GM19452 (cell line): ENCODE results near the gene DIDO1.

Experiments used
- ATAC-seq: cut with Tn5 transposase; IDR thresholded peaks from one replicate; pipeline ENCODE4 v1.9.1; 2021; ENCODE audit not compliant: unreplicated experiment

The DIDO1 gene

GRCh38 chr20:62951896-62952372 is 25.6 kb upstream of the DIDO1 start:
- ATAC-seq, result no peak

GRCh38 chr20:62951143-62951895 is 25.0 kb upstream of the DIDO1 start:
- no peak for ATAC-seq

DNA sequence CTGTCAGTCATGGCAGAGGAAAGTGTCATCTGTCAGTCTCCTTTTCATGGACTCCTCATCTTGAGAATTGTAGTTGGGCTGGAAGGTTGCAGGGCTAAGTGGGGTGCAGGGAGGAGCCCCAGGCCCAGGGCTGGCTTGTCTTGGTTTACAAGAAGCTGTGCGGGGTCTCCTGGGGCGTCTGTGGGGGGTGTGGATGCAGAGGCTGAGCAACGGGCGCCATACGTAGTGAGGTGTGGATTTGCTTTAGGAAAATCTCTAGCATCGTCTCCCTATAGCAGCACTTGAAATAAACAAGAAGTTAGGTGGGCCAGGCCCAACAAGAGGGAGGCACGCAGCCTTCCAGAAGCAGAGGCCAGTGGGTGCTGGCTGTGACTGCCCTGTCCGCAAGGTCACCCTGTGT is 24.4 kb upstream of the DIDO1 start:
- no peak for ATAC-seq

GRCh38 chr20:62949962-62950361 is 23.7 kb upstream of the DIDO1 start:
- ATAC-seq, result no peak

- no peak for ATAC-seq
Observed at GRCh38 chr20:62949153-62949821, 23.0 kb upstream of the DIDO1 start.

DNA sequence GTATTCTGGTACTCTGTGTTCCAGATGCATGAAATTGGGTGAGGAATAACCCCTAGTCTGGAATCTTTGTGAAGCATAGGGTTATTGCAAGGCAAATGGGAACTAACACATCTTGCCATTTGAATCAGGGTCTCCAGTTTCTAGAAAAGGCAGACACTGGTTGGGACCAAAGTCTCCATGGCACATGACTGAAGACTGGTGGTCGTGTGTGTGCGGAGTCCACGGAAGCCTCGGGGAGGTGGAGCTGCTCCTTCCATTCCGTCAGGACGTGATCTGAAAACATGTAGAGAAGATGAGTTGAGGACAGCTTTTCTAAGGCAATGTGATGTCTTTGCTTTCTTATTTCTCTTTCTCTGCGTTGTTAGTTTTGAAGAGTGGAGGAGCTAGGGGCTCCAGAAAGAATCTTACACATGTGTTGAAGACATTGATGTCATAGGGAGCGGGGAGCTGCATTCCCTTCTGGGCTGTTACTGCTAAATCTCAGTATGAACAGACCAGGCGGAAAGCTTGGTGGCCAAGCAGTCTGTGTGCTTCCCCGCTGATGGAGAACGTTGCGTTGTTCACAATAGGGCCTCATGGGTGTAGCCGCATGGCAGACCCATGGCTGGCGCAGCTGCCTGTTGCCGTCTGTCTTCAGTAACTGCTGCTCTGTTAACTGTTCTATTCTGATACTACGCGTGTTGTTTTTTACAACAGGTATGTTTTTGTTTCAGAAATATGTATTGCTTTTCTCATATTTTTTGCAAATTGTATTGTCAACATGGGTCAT is 21.4 kb upstream of the DIDO1 start:
- no peak for ATAC-seq

GRCh38 chr20:62946918-62947317 is 20.6 kb upstream of the DIDO1 start:
- ATAC-seq, result no peak

GRCh38 chr20:62945771-62946339 is 19.6 kb upstream of the DIDO1 start:
- ATAC-seq, result no peak

GRCh38 chr20:62944746-62945145 is 18.4 kb upstream of the DIDO1 start:
- no peak for ATAC-seq

DNA sequence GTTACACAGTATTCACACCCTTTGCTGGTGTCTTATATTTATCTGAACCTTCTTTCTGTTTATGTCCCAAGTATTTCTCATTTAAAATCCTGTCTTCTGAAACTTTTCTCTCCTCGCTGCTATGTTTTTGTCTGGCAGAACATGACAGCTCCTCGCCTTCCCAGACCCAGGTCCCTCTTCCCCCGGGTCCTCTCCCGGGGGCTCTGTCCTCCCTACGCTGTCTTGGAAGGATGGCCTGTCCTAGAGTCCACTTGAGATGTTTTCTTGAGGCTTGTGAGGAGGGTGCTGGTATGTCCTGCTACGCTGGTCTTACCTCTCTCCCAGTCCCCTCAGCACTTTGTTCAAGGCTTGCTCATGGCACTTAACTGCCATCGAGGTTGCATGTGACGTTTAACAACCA is 17.9 kb upstream of the DIDO1 start:
- no peak for ATAC-seq

DNA sequence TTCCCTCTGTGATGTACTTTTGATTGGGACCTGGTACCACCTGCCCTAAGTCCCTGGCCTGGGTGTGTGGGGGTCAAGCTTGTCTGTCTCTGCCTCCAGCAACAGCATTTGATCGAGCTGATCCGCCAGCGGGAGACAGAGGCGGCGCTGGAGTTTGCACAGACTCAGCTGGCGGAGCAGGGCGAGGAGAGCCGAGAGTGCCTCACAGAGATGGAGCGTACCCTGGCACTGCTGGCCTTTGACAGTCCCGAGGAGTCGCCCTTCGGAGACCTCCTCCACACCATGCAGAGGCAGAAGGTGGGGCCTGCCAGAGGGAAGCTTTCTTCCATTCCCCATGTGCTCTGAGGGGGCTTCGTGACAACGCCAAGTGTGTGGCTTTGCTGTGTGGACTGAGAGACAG is 17.1 kb upstream of the DIDO1 start:
- no peak for ATAC-seq

DNA sequence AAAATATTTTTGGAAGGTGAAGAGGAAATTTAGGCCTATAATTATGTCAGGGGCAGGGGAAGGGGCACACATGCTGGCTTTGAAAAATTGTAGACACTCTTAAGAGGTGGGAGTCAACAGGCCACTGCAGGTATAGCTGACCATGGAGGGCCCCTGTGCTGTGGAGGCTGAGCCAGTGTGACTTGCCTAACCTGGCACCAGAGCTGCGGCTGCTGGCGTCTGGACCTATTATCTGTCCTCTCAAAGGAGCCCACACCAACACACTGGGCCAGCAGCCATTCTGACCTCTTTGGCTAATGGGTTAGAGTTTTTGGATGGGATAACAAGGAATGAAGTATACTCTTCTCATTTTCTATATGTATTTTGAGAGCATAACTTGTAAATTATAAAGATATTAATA is 16.2 kb upstream of the DIDO1 start:
- ATAC-seq, result no peak

DNA sequence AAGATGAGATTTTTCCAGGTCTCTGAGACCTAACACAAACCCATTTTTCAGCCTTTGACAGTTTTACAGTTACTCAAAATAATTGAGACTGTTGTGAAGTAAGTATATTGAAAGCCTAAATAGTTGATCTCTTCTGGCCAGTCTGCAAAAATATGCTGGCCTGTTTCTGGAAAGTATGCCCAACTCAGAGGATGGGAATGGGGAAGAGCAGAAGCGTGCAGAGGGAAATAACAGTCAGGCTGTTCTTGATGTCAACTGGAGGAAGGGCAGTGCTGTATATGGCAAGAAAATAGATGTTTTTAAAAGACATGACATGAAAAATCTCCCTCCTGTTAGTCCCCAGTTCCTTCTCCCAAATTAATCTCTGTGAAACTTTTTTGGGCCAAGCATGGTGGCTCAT is 15.5 kb upstream of the DIDO1 start:
- ATAC-seq, result no peak

GRCh38 chr20:62940875-62941274 is 14.6 kb upstream of the DIDO1 start:
- ATAC-seq, result no peak

DNA sequence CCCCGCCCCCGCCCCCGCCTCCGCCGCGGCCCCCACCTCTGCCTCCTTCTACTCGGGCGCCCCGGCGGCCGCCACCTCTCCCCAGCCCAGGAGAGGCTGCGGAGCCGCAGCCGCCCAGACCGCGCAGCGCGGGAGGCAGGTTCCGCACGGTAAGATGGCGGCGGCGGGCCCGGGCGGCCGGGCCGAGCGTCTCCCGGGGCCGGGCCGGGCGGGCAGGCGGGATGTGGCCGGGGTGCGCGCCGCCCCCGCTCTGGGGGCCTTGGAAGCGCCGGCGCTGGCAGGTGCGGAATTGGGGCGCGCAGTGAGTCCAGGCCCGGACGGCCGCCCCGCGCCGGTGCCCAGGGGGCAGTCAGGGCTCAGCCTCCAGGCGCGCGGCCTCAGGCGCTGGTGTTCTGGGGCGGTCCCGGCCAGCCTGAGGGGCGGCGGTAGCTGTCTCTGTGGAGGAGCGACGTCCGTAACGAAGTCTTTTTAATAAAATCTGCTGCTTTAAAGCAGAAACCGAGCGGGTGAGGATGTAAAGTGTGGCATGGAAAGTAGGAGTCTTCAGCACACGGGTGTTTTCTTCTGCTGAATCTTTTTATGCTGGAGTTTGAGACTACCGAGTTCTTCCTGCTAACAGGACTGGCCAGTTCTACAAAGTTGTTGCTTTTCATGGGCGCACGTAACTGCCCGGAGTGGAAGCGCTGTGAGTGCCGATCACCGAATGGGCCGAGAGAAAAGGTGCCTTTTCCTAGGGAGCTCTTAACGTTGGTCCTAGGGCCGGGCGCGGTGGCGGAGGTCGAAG is 12.0 kb upstream of the DIDO1 start, which contains the start of gene GID8:
Gene GID8 (plus strand): TSS at position 43 of the 784 bp plus-strand sequence. CDS start 3,356 bp downstream, outside the sequence.
- peak; percentile 43 for ATAC-seq

- peak; percentile 80 for ATAC-seq
Observed at GRCh38 chr20:62937268-62938104, 11.2 kb upstream of the DIDO1 start.

- ATAC-seq, result no peak
Observed at GRCh38 chr20:62935968-62936585, 9.8 kb upstream of the DIDO1 start.

GRCh38 chr20:62935204-62935967 is 9.1 kb upstream of the DIDO1 start:
- no peak for ATAC-seq
